GM12878 (cell line): Measurements from ENCODE around the gene HLA-DRA.

Experiments
- EP300 ChIP-seq, 2 experiments: fragments of 150-350 bp in 1 of 2; IDR thresholded peaks; 2 replicates each; pipeline ENCODE4 v1.6.1; 2011 to 2012; ENCODE audit warnings: low read depth in 2 of 2, low read length in 2 of 2, borderline replicate concordance in 1 of 2, improper control_type of control experiment in 1 of 2, inconsistent platforms in 1 of 2; ENCODE audit not compliant: control insufficient read depth in 1 of 2
- HDGF ChIP-seq: fragments of 450-650 bp; IDR thresholded peaks from 2 replicates; pipeline ENCODE4 v1.6.1; 2016; ENCODE audit warnings: antibody characterized with exemption
- NR2C2 ChIP-seq: IDR thresholded peaks from 2 replicates; pipeline ENCODE4 v1.6.1; 2011; ENCODE audit warnings: borderline replicate concordance, low read depth; ENCODE audit not compliant: control insufficient read depth, insufficient read length
- PBX3 ChIP-seq: IDR thresholded peaks from 2 replicates; pipeline ENCODE4 v1.6.1; 2011; ENCODE audit warnings: mild to moderate bottlenecking, low read depth, low read length, moderate library complexity; ENCODE audit not compliant: insufficient replicate concordance
- POLR2A ChIP-seq: IDR thresholded peaks from 2 replicates; pipeline ENCODE4 v1.6.1; 2011; ENCODE audit warnings: low read depth, mild to moderate bottlenecking, low read length
- RAD21 ChIP-seq: IDR thresholded peaks from 2 replicates; pipeline ENCODE4 v1.6.1; 2011; ENCODE audit warnings: mild to moderate bottlenecking, low read depth, low read length, moderate library complexity; ENCODE audit not compliant: insufficient read depth
- RCOR1 ChIP-seq: conservative IDR thresholded peaks from 2 replicates; pipeline ENCODE4 v1.6.1; 2012; ENCODE audit warnings: low read depth, low read length, improper control_type of control experiment
- RFX5 ChIP-seq: IDR thresholded peaks from 2 replicates; pipeline ENCODE4 v1.6.1; 2011; ENCODE audit warnings: low read depth, low read length, improper control_type of control experiment
- YY1 ChIP-seq: IDR thresholded peaks from 2 replicates; pipeline ENCODE4 v1.6.1; 2011; ENCODE audit warnings: low read depth, mild to moderate bottlenecking, low read length
- TF ChIP-seq, protein P1 (sequence below), 3 experiments: IDR thresholded peaks in 2 of 3; conservative IDR thresholded peaks in 1 of 3; 2 replicates each; pipeline ENCODE4 v1.5.1; 2011; ENCODE audit warnings: low read depth in 3 of 3, low read length in 3 of 3, mild to moderate bottlenecking in 3 of 3, control low read depth in 2 of 3, moderate library complexity in 2 of 3, inconsistent platforms in 1 of 3, mixed read lengths in 1 of 3; ENCODE audit not compliant: control insufficient read depth in 2 of 3, insufficient read depth in 1 of 3; ENCODE audit errors: extremely low read depth in 1 of 3

- TF ChIP-seq POLR2A: no peak
- no peak for TF ChIP-seq EP300 (IDR thresholded peaks at IDR 0.05; ENCODE audit: borderline replicate concordance in 1 of 2, control insufficient read depth in 1 of 2, low read depth in 2 of 2, low read length in 2 of 2)
- TF ChIP-seq YY1: no peak
- TF ChIP-seq, protein P1, sequence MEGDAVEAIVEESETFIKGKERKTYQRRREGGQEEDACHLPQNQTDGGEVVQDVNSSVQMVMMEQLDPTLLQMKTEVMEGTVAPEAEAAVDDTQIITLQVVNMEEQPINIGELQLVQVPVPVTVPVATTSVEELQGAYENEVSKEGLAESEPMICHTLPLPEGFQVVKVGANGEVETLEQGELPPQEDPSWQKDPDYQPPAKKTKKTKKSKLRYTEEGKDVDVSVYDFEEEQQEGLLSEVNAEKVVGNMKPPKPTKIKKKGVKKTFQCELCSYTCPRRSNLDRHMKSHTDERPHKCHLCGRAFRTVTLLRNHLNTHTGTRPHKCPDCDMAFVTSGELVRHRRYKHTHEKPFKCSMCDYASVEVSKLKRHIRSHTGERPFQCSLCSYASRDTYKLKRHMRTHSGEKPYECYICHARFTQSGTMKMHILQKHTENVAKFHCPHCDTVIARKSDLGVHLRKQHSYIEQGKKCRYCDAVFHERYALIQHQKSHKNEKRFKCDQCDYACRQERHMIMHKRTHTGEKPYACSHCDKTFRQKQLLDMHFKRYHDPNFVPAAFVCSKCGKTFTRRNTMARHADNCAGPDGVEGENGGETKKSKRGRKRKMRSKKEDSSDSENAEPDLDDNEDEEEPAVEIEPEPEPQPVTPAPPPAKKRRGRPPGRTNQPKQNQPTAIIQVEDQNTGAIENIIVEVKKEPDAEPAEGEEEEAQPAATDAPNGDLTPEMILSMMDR (IDR thresholded peaks at IDR 0.05 in 2 of 3, conservative IDR thresholded peaks at IDR 0.05 in 1 of 3; ENCODE audit: control insufficient read depth in 2 of 3, extremely low read depth in 1 of 3, insufficient read depth in 1 of 3, low read depth in 3 of 3, low read length in 3 of 3): no peak
- TF ChIP-seq RFX5: no peak
- no peak for TF ChIP-seq HDGF
- no peak for TF ChIP-seq RCOR1
- TF ChIP-seq NR2C2: no peak
- TF ChIP-seq PBX3: no peak
- no peak for TF ChIP-seq RAD21
These were observed 33.5 kb upstream of the HLA-DRA start for GRCh38 chr6:32406197-32406596.
